AG20443 (cell line): Measurements from ENCODE around the gene TPRA1.
A peak's percentile ranks its signal among the peaks of the same experiment; 100 is the strongest.

Source experiments
- DNase-seq: peaks from one replicate; pipeline ENCODE4 v3.0.0; 2012; ENCODE audit warnings: low spot score, mixed read lengths

Gene TPRA1

DNA sequence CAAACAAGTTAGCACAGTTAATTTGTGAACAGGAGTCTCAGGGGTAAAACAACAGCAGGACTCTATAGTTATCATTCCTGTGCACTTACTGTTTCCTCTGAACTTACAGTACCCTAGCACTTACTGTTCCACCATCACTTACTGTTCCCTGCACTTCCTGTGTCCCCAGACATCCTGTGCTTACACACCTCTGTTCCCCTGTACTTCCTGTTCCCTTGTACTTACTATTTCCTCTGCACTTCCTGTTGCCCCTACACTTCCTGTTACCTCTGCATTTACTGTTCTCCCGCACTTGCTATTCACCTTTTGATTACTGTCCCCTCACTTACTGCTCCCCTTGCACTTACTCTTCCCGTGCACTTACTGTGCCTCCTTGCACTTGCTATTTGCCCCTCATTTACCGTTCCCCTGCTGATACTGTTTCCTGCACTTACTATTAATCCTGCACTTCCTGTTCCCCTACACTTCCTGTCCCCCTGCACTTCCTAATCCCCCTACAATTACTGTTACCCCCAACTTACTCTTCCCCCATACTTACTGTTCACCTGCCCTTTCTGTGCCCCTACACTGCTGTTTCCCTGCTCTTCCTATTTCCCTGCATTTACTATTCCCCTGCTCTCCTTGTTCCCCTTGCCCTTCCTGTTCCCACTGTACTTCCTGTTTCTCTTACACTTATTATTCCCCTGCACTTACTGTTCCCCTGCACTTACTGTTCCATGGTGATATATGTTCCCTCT lies 30.3 kb downstream of the TPRA1 start:
- no peak for DNase-seq

DNA sequence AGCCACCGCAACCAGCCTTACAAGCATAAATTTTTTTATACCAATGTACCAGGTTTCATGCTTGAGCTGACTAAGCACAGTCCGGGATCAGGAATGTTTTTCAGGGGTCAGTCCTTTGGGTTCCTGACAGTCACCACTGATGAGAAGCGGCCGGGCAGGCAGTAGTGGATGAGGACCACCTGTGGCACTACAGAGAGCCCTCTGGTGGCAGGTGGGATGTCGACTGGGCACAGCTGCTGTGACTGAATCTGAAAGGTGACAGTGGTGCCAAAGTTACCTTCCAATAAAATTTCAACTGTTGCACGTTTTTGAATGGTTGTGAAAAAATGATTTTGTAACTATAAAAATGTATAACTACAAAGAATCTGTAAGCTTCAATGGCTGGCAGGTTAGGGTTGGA lies 34.0 kb downstream of the TPRA1 start:
- no peak for DNase-seq

DNA sequence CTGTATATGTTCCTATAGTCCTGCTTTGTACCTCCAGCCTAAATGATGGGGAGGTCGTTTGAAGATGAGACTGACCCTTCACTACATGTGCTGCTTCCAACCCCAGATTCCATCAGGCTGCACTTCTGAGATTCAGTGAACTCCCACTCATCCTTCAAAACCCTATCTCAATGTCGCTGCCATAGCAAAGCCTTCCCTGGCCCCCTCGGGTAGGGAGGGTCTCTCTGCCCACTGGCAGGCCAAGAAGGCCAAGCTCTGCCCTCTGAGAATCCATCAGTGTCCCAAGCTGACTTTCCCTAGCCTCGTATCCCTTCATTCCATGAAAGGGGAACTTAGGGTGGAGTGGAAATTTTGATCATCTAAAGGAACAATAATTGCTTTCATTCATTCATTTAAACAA lies 35.4 kb downstream of the TPRA1 start:
- DNase-seq: no peak

DNA sequence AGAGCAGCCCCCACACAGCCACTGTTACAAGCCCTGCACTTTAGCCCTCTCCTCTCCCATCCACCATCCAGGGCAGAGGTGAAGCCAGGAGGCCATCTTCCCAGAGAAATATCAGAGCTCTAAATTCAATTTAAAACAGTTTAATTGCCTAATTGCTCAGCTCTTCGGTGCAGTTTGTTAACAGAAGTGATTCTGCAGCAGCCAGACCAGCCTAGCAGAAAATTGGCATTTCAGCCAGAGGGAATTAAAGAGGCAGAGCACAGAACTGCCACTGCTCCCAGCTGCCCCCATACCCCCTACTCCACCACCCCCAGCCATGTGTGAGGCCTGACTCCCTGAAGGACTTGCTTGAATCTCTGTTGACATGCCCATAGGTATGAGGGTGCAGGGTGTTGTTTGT lies 38.5 kb downstream of the TPRA1 start:
- no peak for DNase-seq

DNA sequence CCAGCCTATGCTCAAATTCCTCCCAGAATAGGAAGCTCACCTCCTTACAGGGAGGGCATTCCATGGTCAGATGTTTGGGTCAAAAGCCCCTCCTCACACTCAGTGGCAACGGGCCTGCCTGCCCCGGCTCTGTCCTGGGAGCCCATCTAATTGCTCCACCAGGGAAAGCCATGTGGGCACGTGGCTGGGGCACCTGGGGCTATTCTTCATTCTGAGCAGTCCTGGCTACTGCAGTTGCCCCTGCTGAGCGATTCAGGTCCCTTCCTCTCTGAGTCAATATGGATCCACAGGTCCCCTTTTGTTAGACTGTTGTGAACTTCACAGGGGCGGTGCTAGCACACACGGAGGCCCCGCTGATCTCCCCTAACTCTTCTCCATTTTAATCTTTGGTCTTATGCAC lies 39.4 kb downstream of the TPRA1 start:
- no peak for DNase-seq

DNA sequence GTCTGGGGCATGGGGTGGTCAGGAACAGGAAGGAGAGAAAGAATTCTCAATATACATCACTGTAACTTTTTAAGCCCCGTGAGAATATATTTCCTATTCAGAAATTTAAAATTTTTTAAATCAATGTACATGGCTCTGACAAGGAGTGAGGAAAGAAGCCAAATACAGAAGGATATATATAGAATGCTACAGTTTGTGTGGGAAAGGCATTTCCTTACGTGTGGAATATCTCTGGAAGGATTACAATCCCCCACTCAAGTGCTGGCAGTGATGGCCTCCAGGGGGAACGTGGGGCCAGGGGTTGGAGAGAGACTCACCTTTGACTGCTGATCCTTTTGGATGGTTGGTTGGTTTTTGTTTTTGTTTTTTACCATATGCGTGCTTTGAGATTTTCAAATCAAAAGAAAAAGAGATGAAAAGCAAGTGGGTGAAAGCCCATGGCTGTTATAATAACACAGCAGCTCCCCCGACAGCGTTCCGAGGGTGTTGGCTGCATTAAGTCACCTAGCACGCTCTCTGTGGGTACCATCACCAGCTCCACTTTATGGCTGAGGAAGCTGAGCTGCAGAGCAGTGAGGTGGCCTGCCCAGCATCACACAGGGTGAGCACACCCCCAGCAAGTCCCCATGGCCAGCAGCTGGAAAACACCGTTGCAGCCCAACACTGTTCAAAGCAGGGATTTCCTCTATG lies 39.9 kb downstream of the TPRA1 start:
- no peak for DNase-seq

DNA sequence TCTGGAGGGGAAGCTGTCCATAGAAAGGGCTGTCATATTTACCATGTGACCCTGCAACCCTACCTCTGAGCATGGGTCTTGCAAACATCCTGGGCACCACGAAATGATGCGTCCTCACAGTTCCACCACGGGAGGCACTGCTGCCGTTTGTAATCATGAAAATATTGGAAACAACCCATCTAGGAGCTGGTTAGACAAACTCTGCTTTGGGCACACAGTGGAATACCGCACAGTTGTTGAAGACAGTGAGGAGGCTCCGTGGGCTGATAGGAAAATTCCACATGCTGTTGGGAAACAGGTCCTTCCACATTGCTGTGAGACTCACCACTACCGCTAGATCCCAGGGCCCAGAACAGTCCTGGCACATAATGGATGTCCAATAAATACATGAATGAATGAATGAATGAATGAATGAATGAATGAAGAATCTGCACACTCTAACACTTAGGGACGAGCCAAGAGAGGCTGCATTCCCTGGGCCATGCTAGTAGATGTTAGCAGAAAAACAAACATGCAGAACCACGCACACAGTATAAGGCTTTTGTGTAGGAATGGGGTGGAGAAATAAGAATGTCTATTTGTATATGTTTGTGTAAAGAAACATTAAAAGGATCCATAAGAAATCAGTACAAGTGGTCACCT lies 40.6 kb downstream of the TPRA1 start:
- DNase-seq: no peak

DNA sequence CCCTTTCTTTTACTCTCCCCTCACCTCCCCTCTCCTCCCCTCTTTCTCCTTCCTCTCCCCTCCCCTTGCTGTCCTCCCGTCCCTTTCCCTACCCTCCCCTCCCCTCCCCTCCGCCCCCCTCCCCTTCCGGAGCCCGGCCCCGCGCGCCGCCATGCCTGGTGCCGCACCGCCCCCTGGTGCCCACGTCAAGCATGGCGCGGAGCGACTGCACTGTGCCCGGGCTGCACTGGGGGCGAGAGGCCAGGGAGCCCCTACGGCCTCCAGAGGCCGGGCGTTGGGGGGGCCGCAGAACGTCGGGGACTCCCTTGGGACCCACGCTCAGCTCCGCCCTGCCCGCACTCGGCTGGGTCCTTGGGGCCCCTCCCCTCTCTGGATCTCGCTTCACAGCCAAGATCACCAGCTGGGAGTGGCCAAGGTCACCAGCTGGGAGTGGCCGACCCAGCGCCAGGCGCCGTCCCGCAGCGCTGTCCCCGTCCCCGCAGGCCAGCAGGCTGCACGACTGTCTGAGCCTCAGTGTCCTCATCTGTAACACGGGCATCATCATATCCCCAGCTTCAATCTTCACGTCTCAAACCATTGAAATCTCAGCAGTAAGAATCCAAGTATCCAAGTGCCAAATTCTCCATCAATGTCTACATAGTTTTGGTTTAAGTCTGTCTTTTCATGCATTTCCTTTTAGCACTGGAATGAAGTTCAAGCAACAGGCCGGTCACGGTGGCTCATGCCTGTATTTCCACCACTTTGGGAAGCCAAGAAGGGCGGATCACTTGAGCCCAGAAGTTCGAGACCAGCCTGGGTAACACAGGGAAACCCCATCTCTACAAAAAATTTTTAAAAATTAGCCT lies 42.5 kb downstream of the TPRA1 start:
- DNase-seq: peak; percentile 92

DNA sequence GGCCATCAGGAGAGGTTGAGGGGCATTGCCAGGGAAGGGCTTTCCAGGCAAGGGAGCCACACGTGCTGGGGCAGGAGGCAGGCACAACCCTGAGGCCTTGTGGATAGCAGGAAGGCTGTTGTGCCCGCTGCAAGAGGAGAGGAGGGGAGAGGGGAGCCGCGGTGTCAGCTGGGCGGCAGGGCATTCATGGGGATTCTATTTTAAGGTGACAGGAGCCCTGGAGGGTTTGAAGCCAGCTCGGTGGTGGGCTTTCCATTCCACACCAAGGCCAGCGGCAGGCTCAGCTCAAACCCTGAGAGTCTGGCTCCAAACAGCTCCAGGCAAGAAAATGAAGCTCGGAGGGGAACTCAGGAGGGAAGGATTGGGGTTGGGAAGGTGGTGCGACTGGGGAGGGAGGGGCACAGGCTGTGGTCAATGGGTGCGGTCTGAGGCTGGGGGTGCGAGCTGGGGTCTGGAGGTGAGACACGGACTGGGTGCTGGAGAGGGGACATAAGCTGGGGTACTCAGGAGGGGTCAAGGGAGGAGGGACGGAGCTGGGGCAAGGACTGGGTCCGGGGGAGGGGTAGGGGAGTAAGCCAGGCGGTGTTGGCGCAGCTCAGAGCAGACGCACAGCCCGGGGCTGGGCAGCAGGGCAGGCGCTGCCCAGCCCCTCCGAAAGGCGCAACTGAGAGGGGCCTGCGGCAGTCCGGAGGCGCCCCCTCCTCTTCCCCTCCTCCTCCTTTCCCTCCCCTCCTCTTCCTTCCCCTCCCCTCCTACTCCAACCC lies 43.4 kb downstream of the TPRA1 start:
- no peak for DNase-seq

DNA sequence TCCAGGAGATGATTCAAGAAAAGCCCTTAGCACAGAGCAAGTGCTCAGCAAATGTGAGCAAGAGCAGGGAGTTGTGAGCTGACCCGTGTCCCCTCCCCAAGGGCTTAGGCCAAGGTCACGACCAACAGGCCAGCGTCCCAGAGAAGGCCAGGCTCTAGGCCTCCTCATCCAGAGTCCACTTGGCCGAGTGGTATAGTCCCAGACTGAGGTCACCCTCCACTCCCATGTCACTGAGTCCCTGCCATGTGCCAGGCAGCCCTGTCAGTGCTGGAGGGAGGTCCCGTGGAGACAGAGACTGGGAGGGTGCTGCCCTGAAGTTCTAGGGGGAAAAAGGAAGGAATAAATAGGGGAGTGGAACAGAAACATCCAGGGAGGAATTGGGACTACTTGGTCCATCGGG lies 44.0 kb downstream of the TPRA1 start:
- no peak for DNase-seq

DNA sequence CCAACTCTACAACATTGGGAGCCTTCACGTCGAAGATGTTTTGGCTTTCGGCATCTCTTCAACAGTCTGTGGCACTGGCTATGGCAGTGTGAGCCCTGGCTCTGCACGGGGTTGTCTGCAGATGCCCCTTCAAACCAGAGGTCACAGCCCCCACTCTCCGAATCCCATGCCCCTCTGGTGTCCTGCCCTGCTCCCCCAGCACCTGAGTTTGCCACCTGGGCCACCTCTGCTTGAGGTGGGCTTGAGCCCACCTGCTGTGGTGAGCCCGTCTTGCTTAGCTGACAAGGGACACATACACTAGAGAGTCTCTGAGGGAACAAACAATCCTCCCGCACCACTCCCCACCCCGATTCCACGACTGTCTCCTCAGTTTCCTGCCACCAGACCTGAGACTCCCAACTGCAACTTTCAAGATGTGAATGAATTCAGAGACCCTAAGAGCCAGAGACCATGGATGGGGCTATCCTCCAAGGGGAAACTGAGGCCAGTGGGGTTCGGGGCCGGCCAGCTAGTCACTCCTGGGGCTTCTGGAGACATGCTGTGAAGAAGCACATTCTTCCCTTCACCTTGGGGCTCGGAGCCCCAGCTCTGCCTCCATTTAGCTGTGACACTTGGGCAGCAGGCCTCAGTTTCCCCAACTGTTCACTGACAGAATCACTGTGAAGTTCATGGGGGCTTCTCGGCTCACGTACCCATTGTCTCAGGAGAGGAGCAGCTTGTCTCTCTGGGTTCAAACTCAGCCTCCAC lies 44.6 kb downstream of the TPRA1 start:
- no peak for DNase-seq

DNA sequence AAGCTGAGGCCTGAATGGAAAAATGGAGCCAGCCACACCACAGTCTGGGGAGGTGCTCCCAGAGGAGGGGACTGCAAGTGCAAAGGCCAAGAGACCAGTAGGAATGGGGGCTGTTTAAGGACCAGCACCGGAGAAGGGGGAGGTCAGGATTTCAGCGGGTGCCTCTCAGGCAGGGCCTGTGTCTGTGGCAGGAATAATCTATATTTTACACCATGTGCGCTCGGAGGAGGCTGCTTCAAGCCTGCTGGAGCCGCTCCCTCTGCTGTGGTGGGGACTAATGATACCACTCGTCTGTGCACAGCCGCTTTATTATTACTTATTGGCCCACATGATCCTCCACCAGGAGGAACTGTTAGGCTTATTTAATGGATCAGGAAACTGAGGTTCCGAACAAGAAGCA lies 45.3 kb downstream of the TPRA1 start:
- DNase-seq: no peak

DNA sequence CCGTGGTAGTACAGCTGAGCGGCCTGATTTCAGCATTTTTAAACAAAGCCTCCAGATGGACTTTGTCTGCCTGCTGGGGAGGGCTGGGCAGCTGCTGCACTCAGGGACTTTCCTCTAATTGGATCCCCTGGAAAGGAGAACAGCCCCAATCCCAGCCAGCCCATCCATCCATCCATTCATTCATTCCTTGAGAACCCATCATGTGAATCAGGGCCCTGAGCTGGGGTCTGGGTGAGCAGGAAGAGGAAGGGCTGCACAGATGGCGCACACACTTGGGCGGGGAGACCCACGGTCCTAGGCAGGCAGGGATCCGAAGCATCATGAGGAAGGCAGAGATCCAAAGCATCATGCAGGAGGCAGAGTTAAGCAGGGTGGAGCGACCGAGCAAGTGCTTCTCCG lies 45.7 kb downstream of the TPRA1 start:
- no peak for DNase-seq

DNA sequence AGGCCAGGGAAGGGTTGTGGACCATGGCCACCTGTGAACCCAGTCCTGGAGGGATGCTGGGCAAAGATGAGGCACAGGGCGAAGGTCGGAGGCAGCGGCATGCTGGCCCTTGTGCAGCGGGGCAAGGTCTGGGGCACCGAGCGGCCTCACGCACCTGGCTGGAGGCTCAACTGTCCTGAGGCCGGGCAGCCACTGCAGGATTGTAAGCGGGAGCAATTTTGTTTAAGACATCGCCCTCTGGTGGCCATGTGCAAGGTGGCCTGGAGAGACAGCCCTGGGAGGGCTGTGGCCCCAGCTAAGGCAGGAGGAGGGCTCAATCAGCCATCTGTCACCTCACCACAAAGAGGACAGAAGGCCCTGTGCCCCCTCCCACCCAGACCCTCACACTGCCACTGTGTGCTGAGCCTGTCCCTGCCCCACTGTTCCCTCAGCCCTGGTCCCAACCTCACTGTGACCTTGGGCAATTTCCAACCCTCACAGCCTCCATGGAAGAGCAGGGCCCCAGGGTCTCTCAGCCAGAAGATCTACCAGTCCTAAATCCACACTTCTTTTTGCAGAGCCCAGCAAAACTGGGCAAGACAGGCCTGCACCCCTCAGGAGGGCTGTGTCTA lies 46.2 kb downstream of the TPRA1 start:
- DNase-seq: peak; percentile 93

DNA sequence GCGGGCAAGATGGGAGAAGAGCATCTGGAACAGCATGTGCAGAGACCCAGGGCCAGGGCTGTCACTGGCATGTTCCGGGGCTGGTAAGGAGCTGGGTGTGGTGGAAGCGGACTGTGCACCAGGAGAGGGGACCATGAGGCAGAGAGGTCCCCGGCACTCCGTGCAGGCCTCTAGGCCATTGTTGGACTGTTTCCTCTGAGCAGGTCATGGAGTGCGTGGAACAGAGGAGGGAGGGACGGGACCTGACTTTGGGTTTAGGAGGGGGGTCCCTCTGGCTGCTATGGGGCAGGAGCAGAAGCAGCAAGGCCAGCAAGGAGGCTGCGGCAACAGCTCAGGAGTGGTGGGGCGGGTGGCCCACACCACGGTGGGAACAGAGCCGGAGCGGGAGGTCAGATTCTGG lies 47.1 kb downstream of the TPRA1 start:
- no peak for DNase-seq

DNA sequence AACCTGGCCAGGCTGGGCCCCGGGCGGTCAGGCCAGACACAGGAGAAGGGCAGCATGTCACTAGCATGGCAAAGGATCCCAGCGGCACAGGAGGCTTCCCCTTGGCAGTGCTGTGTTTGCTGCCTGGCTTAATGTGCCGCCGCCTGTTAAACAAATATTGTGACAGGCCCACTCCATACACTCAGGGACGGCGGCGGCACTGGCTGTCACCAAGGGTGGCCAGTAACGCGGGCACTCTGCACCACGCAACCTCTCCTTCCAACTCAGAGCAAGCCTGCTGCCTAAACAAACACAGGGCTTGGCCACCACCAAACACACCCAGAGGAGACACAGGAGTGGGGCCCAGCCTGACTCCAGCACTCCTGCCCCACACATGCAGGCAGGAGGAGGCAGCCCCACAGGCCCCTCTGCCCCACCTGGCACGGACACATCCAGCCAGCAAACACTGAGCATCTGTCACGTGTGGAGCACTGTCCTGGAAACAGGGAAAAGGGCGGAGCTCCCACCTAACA lies 48.0 kb downstream of the TPRA1 start:
- DNase-seq: no peak

DNA sequence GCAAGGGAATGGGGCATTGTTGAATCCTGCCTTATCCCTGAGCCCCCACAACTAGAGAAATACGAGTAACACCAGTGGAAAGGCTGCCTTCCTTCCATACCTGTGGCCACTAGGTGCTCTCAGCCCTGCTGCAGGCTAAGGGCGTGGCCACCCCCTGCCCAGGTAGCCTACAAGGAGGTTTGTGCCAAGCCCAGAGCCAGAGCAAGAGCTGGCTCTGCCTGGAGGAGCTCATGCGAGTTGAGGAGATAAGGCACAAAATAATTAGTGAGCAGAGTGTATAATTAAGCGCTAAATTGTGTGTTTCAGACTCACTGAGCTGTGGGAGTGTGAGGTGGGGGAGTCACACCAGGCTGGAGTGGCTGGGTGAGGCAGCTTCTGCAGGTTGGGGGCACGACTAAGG lies 49.2 kb downstream of the TPRA1 start:
- DNase-seq: no peak

DNA sequence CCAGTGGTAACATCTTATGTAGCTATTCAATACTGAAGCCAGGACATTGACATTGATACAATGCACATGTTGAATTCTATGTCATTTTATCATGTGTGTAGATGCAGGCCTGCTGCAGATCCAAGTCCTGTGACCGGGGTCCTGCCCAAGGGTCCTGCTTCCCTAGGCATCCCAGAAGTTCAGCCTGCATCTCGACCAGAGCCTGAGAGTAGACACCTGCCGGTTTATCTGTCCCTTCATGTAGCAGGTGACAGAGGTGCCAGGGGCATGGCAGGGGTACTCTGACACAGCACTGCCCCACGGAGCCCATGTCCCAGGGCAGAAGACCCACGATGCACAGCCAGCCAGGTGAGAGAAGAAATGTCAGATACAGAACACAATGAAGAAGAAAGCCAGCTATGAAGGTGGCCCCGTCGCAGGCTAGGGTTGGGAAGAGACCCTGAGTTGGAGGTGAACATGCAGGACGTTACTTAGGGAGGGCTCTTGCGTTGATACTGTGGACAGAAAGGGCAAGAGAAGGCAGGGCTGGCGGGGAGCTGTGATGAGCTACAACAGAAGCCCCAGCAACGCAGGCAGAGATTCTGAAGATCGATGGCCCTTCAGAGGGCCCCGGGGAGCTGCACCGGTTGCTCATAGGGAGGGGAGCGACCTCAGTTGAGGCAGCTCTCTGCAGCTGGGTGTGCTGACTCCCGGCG lies 51.0 kb downstream of the TPRA1 start:
- no peak for DNase-seq

DNA sequence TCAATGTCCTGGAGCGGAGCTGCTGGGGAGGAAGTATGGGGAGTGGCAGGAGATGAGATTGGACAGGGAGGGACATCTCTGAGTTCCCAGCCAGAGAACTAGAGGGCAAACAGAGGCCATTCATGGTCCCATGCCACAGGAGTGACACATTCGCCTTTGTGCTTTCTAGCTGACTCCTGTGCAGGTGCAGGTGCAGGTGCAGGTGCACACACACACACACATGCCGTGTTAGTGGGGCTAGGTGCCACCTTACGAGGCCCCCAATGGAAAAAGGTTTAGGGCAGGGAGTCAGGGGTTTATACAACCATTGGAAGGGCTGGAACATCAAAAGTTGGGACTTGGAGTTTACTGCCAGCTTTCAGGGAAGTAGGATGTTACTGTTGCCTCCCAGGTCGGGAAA lies 52.0 kb downstream of the TPRA1 start:
- DNase-seq: no peak
